ENCODE data around the gene PRR15L.
"Not testable (repeated sequence)": the region's sequence is repeated elsewhere in the genome, so short reads cannot be mapped to it uniquely, and the experiment has no call there.

The PRR15L gene, protein sequence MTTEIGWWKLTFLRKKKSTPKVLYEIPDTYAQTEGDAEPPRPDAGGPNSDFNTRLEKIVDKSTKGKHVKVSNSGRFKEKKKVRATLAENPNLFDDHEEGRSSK

DNA sequence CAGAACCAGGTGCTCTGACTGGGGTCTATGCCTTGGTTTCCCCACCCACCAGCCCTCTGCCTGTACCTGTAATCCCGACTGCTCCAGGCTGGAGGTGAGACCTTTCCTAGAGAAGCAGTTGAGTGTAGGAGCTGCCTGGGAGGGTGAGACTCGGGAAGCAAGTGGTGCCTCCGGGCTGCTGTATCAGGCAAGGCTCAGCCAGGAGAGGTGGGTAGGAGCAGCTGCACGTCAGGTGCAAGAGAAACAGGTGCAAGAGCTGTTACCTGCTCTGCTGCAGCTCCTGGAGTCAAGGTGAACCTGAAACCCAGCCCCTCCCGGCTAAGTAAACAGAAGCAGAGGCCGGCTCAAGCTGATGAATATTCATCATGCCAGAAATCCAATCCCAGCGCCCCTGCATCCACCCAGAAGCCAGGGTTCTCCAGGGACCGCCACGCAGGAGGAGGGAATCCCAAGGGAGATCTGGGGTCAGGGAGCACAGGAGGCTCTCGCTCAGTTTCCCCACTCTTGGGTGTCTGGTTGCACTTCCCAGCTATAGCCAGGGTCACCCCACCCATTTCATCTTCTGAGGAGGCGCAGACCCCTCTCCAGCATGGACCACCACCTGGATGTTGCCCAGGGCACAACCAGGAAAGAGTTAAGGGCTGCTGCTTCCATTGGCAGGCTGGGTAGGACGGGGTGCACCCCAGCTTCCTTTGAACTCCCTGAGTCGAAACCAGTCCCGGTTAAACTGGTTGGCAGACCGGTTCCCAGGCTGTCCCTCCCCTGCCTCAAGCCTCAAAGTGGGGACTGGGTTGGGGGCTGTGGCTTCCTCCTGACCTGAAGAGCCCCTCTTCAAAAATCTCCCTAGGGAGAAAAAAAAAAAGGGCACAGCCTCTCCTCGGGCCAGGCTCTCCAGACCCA, at the start of gene PRR15L:
Gene PRR15L (minus strand): TSS at position 293 of the 900 bp plus-strand sequence. CDS start 4,649 bp downstream, outside the sequence.
- no peak for DNase-seq (ENCODE audit: low spot score)

DNA sequence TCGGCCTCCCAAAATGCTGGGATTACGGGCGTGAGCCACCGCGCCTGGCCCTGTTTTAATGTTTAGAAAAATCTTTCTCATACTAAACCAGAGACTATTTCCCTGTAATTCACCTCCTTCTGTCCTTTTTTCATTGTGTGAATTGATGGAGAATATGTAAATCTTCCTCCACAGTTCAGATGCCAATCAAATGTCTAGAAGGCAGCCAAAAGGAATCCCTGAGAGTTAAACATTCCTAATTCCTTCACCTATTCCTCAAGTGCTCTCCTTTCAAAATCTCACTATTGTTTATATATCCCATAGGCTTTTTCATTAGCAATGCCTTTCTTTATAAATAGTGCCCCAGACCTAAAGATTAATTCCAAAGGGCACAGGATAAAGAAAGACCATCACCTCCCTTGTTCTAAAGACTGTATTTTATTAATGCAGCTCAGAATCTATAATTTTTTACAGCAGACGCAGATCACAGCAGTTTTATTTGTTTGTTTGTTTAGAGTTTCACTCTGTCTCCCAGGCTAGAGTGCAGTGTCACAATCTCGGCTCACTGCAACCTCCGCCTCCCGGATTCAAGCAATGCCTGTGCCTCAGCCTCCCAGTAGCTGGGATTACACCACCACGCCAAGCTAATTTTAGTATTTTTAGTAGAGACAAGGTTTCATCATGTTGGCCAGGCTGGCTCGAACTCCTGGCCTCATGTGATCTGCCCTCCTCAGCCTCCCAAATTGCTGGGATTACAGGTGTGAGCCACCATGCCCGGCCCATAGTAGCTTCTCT, 49.4 kb upstream of the PRR15L start:
- no peak for DNase-seq (ENCODE audit: low spot score)

DNA sequence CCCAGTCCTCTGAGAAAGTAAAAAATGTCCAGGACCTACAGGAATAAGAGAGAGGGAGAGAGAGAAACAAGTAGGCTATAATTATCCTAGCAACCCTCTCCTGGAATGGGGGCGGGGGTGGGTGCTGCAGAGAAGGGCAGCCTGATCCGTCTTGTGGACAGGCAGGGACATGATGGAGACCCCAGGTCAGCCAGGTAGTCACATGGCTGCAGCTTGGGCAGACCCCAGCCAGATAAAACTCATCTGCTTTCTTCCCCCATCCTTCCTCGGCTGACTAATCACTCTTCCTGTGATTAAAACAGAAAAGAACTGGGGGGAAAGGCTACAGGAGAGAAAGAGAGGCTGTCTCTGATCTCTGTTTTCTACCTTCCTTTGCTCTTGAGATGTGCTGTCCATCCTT, 47.3 kb upstream of the PRR15L start:
- no peak for DNase-seq (ENCODE audit: low spot score)

DNA sequence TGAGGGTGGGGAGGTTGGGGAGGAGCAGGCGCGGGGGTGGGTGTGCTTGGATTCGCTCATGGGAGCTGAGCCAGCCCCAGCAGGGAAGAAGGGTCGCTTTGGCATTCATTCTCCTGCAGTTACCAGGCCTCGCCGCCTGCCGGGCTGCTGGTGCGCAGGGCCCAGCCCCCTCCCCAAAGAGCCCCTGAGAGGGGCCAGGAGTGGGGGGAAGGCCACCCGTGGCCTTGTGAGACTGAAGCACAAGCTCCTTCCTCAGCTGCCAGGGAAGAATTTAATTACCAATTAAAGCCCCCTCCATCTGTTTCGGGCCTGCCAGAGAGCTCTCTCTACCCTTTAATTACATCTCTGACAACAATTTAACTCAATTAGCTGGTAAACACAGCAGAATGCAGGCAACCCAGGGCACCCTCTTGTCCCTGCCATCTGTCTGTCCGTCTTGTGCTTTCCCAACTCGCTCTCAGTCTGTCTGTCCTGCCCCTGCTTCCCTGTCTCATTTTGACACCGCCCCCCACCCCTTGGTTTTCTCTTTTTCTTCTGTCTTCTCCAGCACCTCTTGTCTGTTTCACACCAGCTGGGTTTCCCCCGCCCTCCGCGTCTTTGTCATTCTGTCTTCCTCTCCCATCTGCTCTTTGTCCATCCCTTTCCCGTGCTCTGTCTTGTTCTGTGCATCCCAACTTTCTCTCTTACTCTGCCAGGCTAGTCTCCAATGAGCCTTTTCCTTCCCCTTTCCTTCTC, 45.9 kb upstream of the PRR15L start:
- no peak for DNase-seq (ENCODE audit: low spot score)

DNA sequence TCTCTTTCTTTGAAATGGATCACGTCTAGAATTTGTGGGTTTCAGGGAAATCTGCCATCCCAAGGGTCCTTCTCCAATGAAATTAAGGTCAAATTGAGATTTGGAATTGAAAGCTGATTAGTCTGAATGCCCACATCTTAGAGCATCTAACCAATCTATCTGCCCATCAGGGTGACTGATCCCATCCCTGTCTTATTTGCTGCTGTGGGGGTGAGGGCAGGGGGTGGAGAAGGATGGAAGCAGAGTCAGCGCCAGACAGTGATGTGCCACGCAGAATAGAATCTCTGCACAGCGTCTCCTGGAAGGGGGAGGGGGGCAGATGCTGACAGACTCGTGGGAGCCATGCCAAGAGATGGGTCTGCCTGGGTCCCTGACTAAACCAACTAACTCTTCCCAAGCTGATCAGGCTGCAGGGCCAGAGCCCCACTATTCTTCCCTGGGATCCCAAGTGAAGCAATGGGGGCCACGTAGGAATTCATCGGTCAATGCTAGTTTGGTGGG, 45.3 kb upstream of the PRR15L start:
- DNase-seq (ENCODE audit: low spot score), result no peak

DNA sequence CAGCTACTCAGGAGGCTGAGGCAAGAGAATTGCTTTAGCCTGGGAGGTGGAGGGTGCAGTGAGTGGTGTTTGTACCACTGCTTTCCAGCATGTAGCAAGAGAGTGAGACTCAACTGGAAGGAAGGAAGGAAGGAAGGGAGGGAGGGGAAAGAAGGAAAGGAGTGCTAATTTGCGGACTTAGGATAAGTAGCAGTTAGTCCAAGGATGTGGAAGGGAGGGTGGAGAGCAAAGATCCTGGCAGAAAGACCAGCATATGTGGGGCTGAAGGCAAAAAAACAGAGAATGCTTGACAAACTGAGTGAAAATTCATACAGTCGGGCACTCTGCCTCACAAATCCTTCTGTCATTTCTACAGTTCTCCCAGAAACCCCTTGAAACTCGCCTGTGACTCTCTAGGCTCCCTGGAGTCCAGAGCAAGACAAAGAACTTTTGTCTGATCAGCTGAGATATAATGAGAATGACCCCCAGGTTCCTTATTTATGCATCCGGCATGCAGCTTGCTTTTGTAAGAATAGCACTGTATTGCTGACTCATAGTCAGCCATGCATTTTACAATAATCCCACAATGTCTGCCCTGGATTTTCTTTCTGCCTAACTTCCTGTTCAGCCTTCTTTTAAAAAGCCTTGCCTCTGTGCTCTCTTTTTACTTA, 44.7 kb upstream of the PRR15L start:
- DNase-seq (ENCODE audit: low spot score), result no peak

DNA sequence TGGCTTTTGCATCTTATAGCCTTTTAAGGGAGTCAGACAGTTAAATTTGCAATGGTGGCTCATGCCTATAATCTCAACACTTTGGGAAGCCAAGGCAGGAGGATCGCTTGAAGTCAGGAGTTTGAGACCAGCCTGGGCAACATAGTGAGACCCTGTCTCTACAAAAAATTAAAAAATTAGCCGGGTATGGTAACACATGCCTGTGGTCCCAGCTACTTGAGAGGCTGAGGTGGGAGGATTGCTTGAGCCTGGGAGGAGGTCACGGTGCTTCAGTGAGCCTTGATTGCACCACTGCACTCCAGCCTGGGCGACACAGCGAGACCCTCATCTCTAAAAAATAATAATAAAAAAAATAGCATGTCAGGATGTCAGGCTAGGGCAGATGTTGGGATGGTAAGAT, 44.0 kb upstream of the PRR15L start:
- not testable (repeated sequence) for DNase-seq (ENCODE audit: low spot score)

DNA sequence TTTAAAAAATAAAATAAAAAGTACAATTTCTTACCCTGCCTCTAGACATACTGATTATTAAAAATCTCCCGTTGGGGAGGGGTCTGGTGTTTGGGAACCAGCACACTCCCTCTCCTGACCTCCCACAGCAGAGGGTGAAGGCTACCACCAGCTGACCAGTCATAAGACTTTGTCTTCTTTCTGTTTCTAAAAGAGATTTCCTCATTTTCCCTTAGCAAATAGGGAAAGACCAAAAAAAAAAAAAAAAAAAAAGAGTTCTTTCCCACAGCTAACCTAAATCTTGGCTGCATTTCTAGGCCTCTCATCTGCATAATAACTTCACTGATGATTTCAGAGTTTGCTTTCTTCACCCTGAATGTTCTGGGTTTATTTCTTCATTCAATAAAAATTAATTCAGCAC, 43.5 kb upstream of the PRR15L start:
- DNase-seq (ENCODE audit: low spot score), result no peak

DNA sequence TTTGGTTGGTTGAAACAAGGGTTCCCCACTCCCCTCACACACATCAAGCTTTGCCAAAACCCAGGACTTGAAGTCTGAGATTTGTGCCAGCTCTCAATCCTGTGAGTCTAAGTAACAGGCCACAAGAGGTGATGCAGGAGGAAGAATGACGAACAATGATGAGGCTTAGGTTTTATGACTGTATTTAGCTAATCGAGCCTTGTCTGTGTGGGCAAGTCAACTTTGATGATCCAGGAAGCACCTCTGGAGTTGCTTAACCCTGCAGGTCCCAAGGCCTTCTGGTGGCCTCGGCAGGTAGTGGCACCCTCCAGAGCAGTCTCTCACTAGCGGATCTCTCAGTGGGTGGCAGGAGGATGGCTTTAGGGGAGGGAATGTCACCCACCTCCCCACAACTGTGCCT, 41.9 kb upstream of the PRR15L start:
- no peak for DNase-seq (ENCODE audit: low spot score)

DNA sequence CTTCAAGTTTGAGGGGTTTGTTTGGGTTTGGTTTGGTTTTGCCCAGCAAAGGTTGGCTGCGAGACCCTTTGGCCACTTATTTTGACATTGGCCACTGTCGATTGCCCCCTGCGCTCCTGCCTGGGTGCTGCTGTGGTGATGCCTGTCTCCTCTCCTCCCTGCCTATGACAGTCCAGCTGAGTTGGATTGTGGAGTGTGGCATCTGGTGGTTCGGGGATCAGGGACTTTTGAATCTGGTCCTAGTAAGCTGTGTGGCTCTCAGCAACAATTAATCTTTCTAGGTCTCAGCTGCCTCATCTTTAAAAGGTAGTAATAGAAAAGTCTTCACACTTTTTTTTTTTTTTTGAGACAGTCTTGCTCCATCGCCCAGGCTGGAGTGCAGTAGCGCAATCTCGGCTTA, 40.4 kb upstream of the PRR15L start:
- DNase-seq (ENCODE audit: low spot score), result no peak

DNA sequence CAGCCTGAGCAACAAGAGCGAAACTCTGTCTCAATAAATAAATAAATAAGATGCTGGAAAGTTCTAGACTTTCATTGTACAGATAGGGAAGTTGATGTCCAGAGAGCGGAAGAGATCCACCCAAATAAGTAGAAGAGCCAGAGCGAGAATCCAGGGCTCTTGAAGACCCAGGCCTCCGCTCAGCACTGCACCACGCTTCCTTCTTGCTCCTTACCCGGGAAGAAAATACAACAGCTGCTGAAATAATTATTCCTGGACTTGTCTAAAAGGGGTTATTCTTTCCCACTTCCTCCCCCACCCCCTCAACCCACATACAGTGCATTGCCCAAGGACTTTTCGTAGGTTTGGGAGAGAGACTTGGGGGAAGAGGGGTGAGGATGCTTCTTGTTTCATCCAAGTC, 39.9 kb upstream of the PRR15L start:
- DNase-seq (ENCODE audit: low spot score), result no peak

DNA sequence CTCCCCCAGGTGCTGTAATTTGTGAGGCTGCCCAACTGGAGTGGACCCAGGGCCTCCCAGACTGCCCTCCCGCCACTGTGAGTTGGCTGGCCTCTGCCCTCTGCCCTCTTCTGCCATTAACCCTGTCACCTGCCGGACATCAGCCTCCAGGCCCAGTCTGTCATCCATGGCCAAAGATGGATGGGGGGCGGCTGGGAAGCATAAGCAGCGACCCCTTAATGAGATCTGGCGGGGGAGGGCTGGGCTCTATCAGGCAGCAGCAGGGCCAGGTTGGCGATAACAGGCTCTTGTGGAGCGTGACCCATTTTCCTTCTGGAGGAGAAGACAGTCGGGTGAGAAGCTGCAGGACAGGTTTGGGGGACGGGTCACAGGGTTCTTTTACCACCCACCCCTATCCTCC, 38.5 kb upstream of the PRR15L start:
- DNase-seq (ENCODE audit: low spot score), result no peak

DNA sequence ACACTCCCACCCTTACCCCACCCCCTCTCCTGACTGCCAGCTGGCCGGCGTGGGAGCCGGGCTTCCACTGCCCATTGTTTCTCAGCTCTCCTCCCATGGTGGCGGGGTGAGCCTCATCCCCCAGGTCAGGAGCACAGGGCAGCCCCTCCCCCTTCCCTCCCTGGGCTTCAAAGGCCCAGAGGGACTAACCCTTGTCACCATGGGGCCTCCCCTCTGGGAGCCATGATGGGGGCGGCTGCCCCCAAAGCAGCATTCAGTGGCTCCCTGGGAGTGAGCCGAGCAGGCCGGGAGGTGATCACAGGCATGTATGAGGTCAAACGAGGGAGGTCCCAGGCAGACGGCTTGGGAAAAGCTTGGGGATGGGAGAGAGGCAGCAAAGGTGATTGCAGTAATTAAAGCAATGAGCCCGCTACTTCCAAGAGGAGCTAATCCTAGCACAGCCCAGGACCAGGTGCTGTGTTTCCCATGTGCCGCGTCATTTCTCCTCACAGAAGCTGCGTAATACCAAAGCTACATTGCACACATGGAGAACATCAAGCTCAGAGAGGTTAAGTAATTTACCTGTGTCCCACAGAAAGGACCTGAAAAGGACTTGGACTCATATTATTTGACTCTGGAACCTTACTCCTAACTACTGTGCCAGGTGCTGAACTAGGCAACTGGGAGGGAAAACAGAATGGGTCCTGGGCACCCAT, 37.7 kb upstream of the PRR15L start:
- no peak for DNase-seq (ENCODE audit: low spot score)

DNA sequence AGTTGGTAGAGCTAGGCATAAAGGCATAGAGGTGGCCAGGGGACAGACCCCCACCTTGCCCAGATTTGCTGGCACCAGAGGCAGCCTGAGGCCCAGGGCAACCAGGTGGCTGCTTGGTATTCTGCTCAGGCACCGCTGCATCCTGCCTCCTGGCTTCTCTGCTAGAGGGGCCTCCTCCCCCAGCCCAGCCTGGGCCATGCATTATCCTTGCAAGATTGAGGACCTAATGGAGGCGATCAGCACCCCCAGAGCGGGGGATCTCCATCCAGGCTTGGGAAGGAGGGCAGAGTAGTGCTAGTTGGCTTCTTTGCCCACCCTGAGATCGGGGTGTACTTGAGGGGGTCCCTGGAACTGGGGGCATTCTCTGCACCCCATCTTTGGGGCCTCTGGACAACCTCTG, 37.0 kb upstream of the PRR15L start:
- no peak for DNase-seq (ENCODE audit: low spot score)

DNA sequence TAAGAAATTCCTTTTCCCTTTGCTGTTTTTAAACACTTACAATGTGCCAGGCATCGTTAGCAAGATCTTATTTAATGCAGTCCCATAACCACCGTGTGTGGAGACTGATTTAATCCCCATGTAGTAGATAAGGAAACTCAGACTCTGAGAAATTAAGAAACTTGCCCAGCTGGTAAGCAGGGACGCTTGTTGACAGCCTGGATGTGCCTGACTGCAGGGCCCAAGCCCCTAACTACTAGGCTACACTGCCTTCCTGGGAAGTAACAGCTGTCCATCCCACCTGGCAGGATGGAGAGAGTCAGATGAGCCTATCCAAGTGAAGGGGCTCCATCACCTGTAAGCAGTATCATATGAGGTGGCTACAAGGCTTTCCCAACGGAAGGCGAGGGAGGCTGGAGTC, 36.3 kb upstream of the PRR15L start:
- DNase-seq (ENCODE audit: low spot score), result no peak

DNA sequence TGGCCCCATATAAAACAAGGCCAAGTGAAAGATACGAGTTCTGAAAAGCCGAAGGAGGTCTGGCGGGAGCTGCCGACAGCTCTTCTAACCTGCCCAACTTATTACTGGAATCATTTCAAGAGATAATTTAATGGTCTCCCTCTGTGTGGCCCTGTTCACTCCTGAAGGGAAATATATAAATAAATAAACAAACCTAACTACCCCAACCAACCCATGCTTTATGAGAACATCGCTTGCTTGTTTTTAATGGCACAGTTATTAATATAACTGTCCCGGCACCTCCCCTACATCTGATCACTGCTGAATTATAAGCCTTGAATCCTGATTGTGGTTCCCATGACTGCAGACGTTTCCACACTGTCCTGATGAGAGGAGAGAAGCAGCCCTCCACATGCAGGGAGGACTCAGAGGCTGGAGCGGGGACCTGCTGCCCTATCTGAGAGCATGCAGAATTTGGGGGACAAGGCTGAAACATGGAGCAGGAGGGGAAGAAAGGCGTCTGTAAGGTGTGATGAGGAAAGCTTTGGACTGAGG, 35.4 kb upstream of the PRR15L start:
- no peak for DNase-seq (ENCODE audit: low spot score)

DNA sequence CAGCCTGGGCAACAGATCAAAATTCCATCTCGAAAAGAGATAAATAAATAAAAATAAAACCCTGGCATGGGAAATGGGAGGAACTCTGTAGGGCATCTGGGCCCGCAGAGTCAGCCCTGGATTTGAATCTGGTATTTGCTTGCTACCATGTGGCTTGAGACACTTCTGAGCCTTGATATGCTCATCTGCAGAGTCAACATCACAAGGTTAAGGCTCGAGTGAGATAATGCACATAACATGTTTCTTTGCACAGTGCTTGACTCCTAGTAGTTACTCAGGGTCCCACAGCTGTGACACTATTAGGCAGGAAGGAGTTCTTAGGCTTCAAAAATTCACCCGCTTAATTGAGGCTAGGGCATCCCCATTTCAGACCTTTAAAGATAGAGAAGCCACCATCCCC, 34.5 kb upstream of the PRR15L start:
- DNase-seq (ENCODE audit: low spot score), result no peak

DNA sequence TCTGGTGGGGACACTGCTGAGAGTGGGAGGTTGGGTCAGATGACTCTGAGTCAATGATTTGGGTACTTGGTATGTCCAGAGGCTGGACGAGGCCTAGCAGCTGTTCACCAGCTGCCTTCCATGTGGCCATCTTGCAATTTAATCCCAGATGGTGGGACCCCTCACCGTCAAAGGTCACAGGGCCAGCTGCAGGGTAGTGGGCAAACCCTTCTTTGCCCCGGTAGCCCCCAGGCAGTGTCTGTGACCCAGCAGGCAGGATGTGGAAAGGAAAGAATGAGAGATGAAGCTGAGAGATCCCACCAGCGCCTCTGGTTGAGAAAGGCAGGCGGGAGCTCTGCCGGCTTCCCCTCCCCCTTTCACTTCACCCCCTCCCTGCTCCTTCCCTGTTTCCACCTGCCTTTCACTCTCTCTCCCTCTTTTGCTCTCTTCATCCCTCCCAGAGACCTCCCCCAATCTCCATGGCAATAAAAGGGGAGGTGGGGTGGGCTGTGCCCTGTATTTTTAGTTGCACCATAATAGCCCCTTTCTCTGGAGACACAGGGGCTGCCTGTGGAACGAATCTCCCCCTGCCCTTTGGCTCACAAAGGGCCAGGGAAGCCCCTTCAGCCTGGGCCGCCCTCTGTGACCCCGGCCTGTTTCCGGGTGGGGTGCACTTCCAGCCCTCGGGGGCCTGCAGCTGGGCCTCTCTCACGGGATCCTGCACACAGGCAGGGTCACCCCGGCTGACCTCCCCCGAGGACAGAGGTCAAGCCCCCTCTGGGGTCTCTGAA, 33.5 kb upstream of the PRR15L start:
- DNase-seq (ENCODE audit: low spot score), result no peak

DNA sequence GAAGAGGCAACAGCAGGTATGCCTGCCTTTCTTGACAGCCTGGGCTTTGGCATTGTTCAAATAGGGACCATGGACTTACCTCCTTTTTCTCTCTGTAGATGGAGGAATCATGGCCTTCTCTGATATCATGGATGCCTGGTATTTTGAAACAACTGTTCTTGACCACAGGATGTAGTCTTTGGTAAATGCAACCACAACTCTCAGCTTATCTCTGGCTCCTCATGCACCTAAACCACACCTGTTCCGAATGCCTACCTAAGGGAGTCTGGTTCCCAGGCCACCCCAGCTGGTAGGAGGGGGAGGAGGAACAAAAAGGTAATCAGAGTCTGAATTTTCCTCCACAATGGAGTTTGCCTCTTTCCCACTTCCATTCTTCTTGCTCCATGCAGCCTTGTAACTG, 32.0 kb upstream of the PRR15L start:
- no peak for DNase-seq (ENCODE audit: low spot score)

DNA sequence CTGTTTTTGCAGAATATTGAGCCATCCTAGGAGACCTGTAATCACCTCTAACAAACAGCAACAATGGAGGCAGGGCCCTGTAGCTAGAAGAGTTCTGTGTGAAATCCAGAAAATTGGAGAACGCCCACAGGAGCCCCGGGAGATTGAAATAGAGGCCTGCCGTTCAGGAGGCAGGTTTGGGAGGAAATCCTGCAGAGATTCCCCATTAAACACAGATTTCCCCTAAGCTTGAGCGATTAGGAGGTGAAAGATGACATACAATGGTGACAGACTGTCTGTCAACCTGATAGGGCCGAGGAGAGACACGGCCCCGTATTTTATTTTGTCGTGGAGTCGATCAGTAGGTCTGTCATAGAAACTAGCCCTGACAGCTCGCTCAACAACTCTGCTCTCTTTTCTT, 31.5 kb upstream of the PRR15L start:
- DNase-seq (ENCODE audit: low spot score), result no peak
